KMS-11 (cell line): ENCODE results near the gene SYT1.
"Not testable (repeated sequence)": the region's sequence is repeated elsewhere in the genome, so short reads cannot be mapped to it uniquely, and the experiment has no call there.

Source experiments
- H2AFZ ChIP-seq: fragments of 200-600 bp; sonication (generic); 2 replicates; pipeline ENCODE4 v1.6.1; 2016; ENCODE audit warnings: antibody characterized with exemption, mixed run types, low read depth
- H3K27ac ChIP-seq: fragments of 200-600 bp; sonication (generic); 2 replicates; pipeline ENCODE4 v1.6.1; 2016; ENCODE audit warnings: mild to moderate bottlenecking, mixed run types
- H3K27me3 ChIP-seq: fragments of 200-600 bp; sonication (generic); 2 replicates; pipeline ENCODE4 v1.6.1; 2017; ENCODE audit warnings: mild to moderate bottlenecking, low read depth, mixed run types, moderate library complexity; ENCODE audit not compliant: insufficient read depth
- H3K36me3 ChIP-seq: fragments of 200-600 bp; sonication (generic); 2 replicates; pipeline ENCODE4 v1.6.1; 2017; ENCODE audit warnings: mild to moderate bottlenecking, mixed run types; ENCODE audit not compliant: insufficient read depth
- H3K4me1 ChIP-seq: fragments of 200-600 bp; sonication (generic); 2 replicates; pipeline ENCODE4 v1.6.1; 2016; ENCODE audit warnings: mild to moderate bottlenecking, low read depth, mixed run types; ENCODE audit not compliant: poor library complexity, severe bottlenecking
- H3K4me2 ChIP-seq: fragments of 200-600 bp; sonication (generic); 2 replicates; pipeline ENCODE4 v1.7.0; 2016; ENCODE audit warnings: mild to moderate bottlenecking, mixed run types
- H3K4me3 ChIP-seq: fragments of 200-600 bp; sonication (generic); IDR thresholded peaks from 2 replicates; pipeline ENCODE4 v1.6.1; 2017; ENCODE audit warnings: low read depth, low read length, mixed read lengths; ENCODE audit not compliant: insufficient read depth
- H3K79me2 ChIP-seq: fragments of 200-600 bp; sonication (generic); 2 replicates; pipeline ENCODE4 v1.6.1; 2016; ENCODE audit warnings: low read depth, mixed run types; ENCODE audit not compliant: insufficient read depth
- H3K9ac ChIP-seq: fragments of 200-600 bp; sonication (generic); 2 replicates; pipeline ENCODE4 v1.6.1; 2016; ENCODE audit warnings: mild to moderate bottlenecking, mixed run types
- H4K20me1 ChIP-seq: fragments of 200-600 bp; sonication (generic); 2 replicates; pipeline ENCODE4 v1.6.1; 2016; ENCODE audit warnings: mild to moderate bottlenecking, mixed run types; ENCODE audit not compliant: insufficient read depth
- CTCF ChIP-seq: fragments of 200-600 bp; sonication (generic); conservative IDR thresholded peaks from 2 replicates; pipeline ENCODE4 v1.6.1; 2017; ENCODE audit warnings: low read depth, mild to moderate bottlenecking, antibody characterized with exemption, low read length, moderate library complexity, mixed read lengths

The SYT1 gene

GRCh38 chr12:78829690-78830089 is 34.9 kb upstream of the SYT1 start:
- no peak overlapping the region for H3K27ac ChIP-seq
- H4K20me1 ChIP-seq, result no peaks in the 10 kb centered on the region
- H3K79me2 ChIP-seq, result no peaks in the 10 kb centered on the region
- TF ChIP-seq CTCF, result no peak
- H3K36me3 ChIP-seq, result no peaks in the 10 kb centered on the region; the same call in 1 of the 2 replicates
- H3K27me3 ChIP-seq, result no peaks in the 10 kb centered on the region
- peaks cover 11% of the 10 kb centered on the region for H3K4me1 ChIP-seq
- H3K4me2 ChIP-seq, result no peak overlapping the region
- no peak overlapping the region for H3K4me3 ChIP-seq
- H2AFZ ChIP-seq, result no peak overlapping the region
- no peak overlapping the region for H3K9ac ChIP-seq

GRCh38 chr12:78835493-78835892 is 29.1 kb upstream of the SYT1 start:
- H3K79me2 ChIP-seq, result no peaks in the 10 kb centered on the region
- no peak for TF ChIP-seq CTCF
- no peak overlapping the region for H2AFZ ChIP-seq
- H3K27me3 ChIP-seq, result no peaks in the 10 kb centered on the region
- H3K27ac ChIP-seq, result no peak overlapping the region
- no peak overlapping the region for H3K9ac ChIP-seq
- no peaks in the 10 kb centered on the region for H4K20me1 ChIP-seq
- no peak overlapping the region for H3K4me3 ChIP-seq
- H3K4me1 ChIP-seq, result peaks cover 11% of the 10 kb centered on the region
- no peak overlapping the region for H3K4me2 ChIP-seq
- no peaks in the 10 kb centered on the region; the same call in 1 of the 2 replicates for H3K36me3 ChIP-seq

DNA sequence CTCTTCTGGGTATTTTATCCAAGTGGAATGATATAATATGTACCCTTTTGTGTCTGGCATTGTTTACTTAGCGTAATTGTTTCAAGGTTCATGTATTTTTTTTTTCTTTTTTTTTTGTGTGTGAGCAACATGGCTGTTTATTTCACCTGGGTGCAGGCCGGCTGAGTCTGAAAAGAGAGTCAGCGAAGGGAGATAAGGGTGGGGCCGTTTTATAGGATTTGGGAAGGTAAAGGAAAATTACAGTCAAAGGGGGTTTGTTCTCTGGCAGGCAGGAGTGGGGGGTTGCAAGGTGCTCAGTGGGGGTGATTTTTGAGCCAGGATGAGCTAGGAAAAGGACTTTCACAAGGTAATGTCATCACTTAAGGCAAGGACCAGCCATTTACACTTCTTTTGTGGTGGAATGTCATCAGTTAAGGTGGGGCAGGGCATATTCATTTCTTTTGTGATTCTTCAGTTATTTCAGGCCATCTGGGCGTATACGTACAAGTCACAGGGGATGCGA is 24.0 kb upstream of the SYT1 start:
- H4K20me1 ChIP-seq, H3K27me3 ChIP-seq, H3K4me3 ChIP-seq, H3K9ac ChIP-seq, H2AFZ ChIP-seq, H3K4me2 ChIP-seq, H3K79me2 ChIP-seq, H3K27ac ChIP-seq, H3K36me3 ChIP-seq: not testable (repeated sequence)
- H3K4me1 ChIP-seq, result peaks cover 15% of the 10 kb centered on the region

DNA sequence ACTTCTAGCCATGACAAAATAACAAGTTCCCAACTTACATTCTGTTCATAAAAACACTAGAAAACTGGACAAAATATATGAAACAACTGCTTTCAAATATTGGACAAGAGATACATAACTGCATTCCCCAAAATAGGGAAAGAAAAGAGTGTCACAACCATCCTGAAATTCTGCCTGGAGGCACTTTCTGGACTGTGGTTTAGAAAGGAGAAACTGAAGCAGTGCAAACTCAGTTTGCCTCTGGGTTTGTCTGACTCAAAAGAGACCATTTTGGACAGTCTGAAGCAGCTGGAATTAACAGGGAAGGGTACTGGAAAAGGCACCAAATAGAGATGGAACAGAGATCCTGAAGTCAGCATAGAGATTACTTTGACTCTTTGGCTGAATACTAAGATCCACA is 11.3 kb upstream of the SYT1 start:
- Histone ChIP-seq H3K27ac (no peak overlapping the region), H3K27me3 (no peaks in the 10 kb centered on the region), H2AFZ (no peak overlapping the region), H3K9ac (no peak overlapping the region), H4K20me1 (no peaks in the 10 kb centered on the region), H3K79me2 (no peaks in the 10 kb centered on the region), H3K36me3 (no peaks in the 10 kb centered on the region), H3K4me3 (no peak overlapping the region), H3K4me2 (no peak overlapping the region), H3K4me1 (no peaks in the 10 kb centered on the region)
- no peak for TF ChIP-seq CTCF

DNA sequence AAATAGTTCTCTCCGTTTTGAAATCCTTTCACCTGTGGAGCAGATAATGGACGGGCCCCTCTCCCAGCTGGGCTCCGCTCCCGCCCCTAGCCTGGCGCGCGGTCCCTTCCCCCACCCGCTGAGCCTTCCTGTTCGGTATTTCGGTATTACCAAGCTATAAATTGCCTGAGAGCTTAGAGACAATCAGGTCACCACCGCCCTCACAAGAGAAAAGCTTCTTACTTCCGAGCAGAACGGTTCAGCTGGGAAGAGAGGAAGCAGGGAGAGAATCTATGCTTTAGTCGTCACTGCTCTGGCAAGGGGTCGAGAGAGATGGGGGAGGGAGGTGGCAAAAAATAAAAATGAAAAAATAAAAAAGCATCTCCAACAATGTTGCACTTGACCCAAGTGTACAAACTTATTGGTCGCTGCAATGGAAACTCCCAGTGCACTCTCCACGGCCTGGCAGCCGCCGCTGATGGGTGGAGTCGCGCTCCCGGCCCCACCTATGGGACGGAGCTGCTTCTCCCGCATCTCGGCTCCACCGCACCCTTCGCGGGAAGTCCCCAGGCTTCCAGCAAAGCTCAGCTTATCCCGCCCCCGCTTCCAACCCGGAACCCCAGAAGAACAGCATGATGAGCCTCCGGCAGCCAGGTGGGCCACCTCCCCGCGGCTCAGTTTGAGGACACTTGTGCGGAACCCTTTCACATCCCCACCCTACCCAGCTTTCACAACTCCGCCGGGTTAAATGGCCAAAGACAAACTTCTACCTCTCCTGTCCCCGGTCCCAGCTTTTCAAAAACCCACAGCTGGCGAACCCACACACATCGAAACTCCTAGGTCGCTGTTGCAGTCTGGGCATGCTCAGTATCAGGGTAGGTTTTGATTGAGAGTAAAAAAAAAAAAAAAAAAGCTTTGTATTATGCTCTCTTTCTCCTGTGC is 832 bp upstream of the SYT1 start:
- H3K36me3 ChIP-seq, result no peaks in the 10 kb centered on the region
- peak overlapping the region; percentile 90 for H3K4me2 ChIP-seq
- H3K9ac ChIP-seq, result peak overlapping the region; percentile 55
- peaks cover 38% of the 10 kb centered on the region for H3K4me1 ChIP-seq
- peak overlapping the region; percentile 24 for H3K4me3 ChIP-seq
- H3K79me2 ChIP-seq, result 0 out of 2 replicates have a peak, but pooled peaks cover 13% of the 10 kb centered on the region
- no peaks in the 10 kb centered on the region for H4K20me1 ChIP-seq
- no peaks in the 10 kb centered on the region for H3K27me3 ChIP-seq
- peak overlapping the region; percentile 85 for H2AFZ ChIP-seq
- peak overlapping the region; percentile 73 for H3K27ac ChIP-seq
- TF ChIP-seq CTCF, result no peak
